GM12878 (cell line): ENCODE data around the gene CFAP54. TPM values are rescaled to one million over a fixed set of nuclear protein-coding genes. Genes with fewer than 3 reads are reported as not detected.
A peak's percentile ranks its signal among the peaks of the same experiment; 100 is the strongest.

Source experiments
- ATAC-seq: fragments of 200-7000 bp; cut with Tn5 transposase; 3 replicates; pipeline ENCODE4 v1.9.1; 2020; ENCODE audit warnings: mild to moderate bottlenecking, moderate library complexity
- BruUV-seq: library from RNA; stranded (reverse); fragments of 400-500 nt; replicated peaks from 2 replicates; lab custom pipeline; 2021; lab: Mats Ljungman, UMichigan
- CTCF ChIA-PET: fragments of 300-600 bp; sonication (Branson Sonifier 250); formaldehyde crosslinking; extraction: SDS; loops from one replicate; lab custom pipeline; 2021; ENCODE audit warnings: inconsistent platforms; lab: Yijun Ruan, JAX
- POLR2A ChIA-PET: fragments of 350-600 bp; formaldehyde crosslinking; extraction: SDS; loops from one replicate; lab custom pipeline; 2021; ENCODE audit warnings: inconsistent platforms; lab: Charles Lee
- RAD21 ChIA-PET: fragments of 300-600 bp; sonication (Branson Sonifier 250); formaldehyde crosslinking; loops from one replicate; lab custom pipeline; 2023; ENCODE audit warnings: antibody characterized with exemption; ENCODE audit not compliant: unreplicated experiment; lab: Charles Lee
- SMC1A ChIA-PET: fragments of 300-600 bp; sonication (Branson Sonifier 250); formaldehyde crosslinking; loops from one replicate; lab custom pipeline; 2023; ENCODE audit not compliant: unreplicated experiment, uncharacterized antibody; lab: Charles Lee
- DNase-seq: peaks from one replicate; pipeline ENCODE4 v3.0.0-alpha.2; 2011; ENCODE audit warnings: low read depth, low spot score
- FAIRE-seq: peaks from 3 replicates; lab custom pipeline; 2011; peaks lifted over from hg19 to GRCh38; lab: Jason Lieb, UNC
- H2AFZ ChIP-seq: 2 replicates; pipeline ENCODE4 v1.6.0; 2011; ENCODE audit warnings: low read depth, low read length, control low read depth; ENCODE audit not compliant: control insufficient read depth
- H3K27ac ChIP-seq: 2 replicates; pipeline ENCODE4 v1.5.1; 2011; ENCODE audit warnings: control low read depth; ENCODE audit not compliant: control insufficient read depth, insufficient read depth
- H3K27me3 ChIP-seq, 2 experiments: replicated peaks in 1 of 2; 2 replicates each; pipeline versions ENCODE4 v1.6.0 to v1.6.1; 2011; ENCODE audit warnings: low read length in 1 of 2; ENCODE audit not compliant: control insufficient read depth in 2 of 2, insufficient read depth in 2 of 2
- H3K36me3 ChIP-seq, 2 experiments: 2 replicates each; pipeline ENCODE4 v1.5.1; 2011; ENCODE audit warnings: low read length in 1 of 2; ENCODE audit not compliant: control insufficient read depth in 2 of 2, insufficient read depth in 2 of 2
- H3K4me1 ChIP-seq: 2 replicates; pipeline ENCODE4 v1.6.1; 2011; ENCODE audit warnings: mild to moderate bottlenecking, low read length, moderate library complexity, mixed read lengths; ENCODE audit not compliant: control insufficient read depth, insufficient read depth
- H3K4me2 ChIP-seq: 2 replicates; pipeline ENCODE4 v1.6.0; 2011; ENCODE audit warnings: control low read depth; ENCODE audit not compliant: control insufficient read depth, insufficient read depth
- H3K4me3 ChIP-seq: fragments of 200-600 bp; sonication (generic); 2 replicates; pipeline ENCODE4 v1.5.1; 2016
- H3K79me2 ChIP-seq: 2 replicates; pipeline ENCODE4 v1.6.0; 2011; ENCODE audit warnings: low read length; ENCODE audit not compliant: control insufficient read depth, insufficient read depth
- H3K9ac ChIP-seq: 2 replicates; pipeline ENCODE4 v1.8.0; 2011; ENCODE audit warnings: low read length, control low read depth, mixed read lengths; ENCODE audit not compliant: control insufficient read depth, insufficient read depth
- H3K9me3 ChIP-seq: replicated peaks from 3 replicates; pipeline ENCODE4 v1.5.1; 2011; ENCODE audit warnings: mild to moderate bottlenecking, low read length; ENCODE audit not compliant: control insufficient read depth, insufficient read depth
- H4K20me1 ChIP-seq: 2 replicates; pipeline ENCODE4 v1.6.0; 2011; ENCODE audit not compliant: control insufficient read depth, insufficient read depth
- HCFC1 ChIP-seq: fragments of 150-350 bp; IDR thresholded peaks from 2 replicates; pipeline ENCODE4 v1.6.1; 2014; ENCODE audit warnings: low read length
- SIX5 ChIP-seq: IDR thresholded peaks from 2 replicates; pipeline ENCODE4 v1.6.1; 2011; ENCODE audit warnings: mild to moderate bottlenecking, low read depth, low read length, moderate library complexity; ENCODE audit not compliant: severe bottlenecking
- SMAD1 ChIP-seq: fragments of 450-650 bp; IDR thresholded peaks from 2 replicates; pipeline ENCODE4 v1.6.1; 2018; ENCODE audit warnings: mild to moderate bottlenecking, low read depth; ENCODE audit not compliant: partially characterized antibody
- SPI1 ChIP-seq: IDR thresholded peaks from 2 replicates; pipeline ENCODE4 v1.6.1; 2011; ENCODE audit warnings: low read depth, mild to moderate bottlenecking, low read length, moderate library complexity, borderline replicate concordance; ENCODE audit not compliant: insufficient read depth
- WGBS: methylation state at CpG from one replicate; pipeline ENCODE4 v1.1.6; 2016; ENCODE audit warnings: low lambda C conversion rate; ENCODE audit not compliant: insufficient replicate concordance, insufficient coverage; ENCODE audit errors: missing lambda C conversion rate; 5-methylcytosine and 5-hydroxymethylcytosine counted together
- in situ Hi-C: fragments of 300-500 bp; cut with MboI; formaldehyde crosslinking; loops from 9 replicates; pipeline ENCODE4 v1.14.3; 2018; ENCODE audit warnings: mixed read lengths
- intact Hi-C: fragments of 100-400 bp; cut with micrococcal nuclease; formaldehyde crosslinking; loops from one replicate; pipeline ENCODE4 v1.14.2; 2022; ENCODE audit not compliant: unreplicated experiment
- polyA plus RNA-seq, 11 experiments: library from polyadenylated mRNA; depleted of rRNA in 4 of 11; unstranded in 6 of 11; stranded (reverse) in 5 of 11; fragments of >200 nt; fragmentation: Nextera tagmentation in 4 of 11; fragmentation: Illumina TruSeq in 1 of 11; extraction: Ambion mirVana in 4 of 11; extraction: Trizol in 1 of 11; gene quantifications; 1 replicate in 1 of 11; 2 replicates in 10 of 11; pipeline versions ENCODE4 v1.2.1 to v1.2.3, GENCODE V29; 2011 to 2016; ENCODE audit warnings: inconsistent platforms in 2 of 11, missing spikeins in 2 of 11, low read depth in 1 of 11
- total RNA-seq, 4 experiments: library from RNA; depleted of rRNA in 3 of 4; stranded (reverse); fragments of >200 nt in 3 of 4; fragmentation: Illumina TruSeq in 1 of 4; extraction: Trizol in 1 of 4; gene quantifications; 2 replicates each; pipeline versions ENCODE4 v1.2.1 to v1.2.3, GENCODE V29; 2013 to 2021
- TF ChIP-seq, protein P1 (sequence below): fragments of 450-650 bp; IDR thresholded peaks from 2 replicates; pipeline ENCODE4 v1.6.1; 2014; ENCODE audit warnings: mild to moderate bottlenecking
- TF ChIP-seq, protein P2 (sequence below): fragments of 450-650 bp; IDR thresholded peaks from 2 replicates; pipeline ENCODE4 v1.6.1; 2018; ENCODE audit warnings: borderline replicate concordance, mild to moderate bottlenecking; ENCODE audit not compliant: partially characterized antibody
- TF ChIP-seq, protein P3 (sequence below), 3 experiments: IDR thresholded peaks in 2 of 3; conservative IDR thresholded peaks in 1 of 3; 2 replicates each; pipeline ENCODE4 v1.5.1; 2011; ENCODE audit warnings: low read depth in 3 of 3, low read length in 3 of 3, mild to moderate bottlenecking in 3 of 3, control low read depth in 2 of 3, moderate library complexity in 2 of 3, inconsistent platforms in 1 of 3, mixed read lengths in 1 of 3; ENCODE audit not compliant: control insufficient read depth in 2 of 3, insufficient read depth in 1 of 3; ENCODE audit errors: extremely low read depth in 1 of 3

CFAP54 gene
- total and polyA plus RNA-seq, 10 of the 15 experiments (the other 5 are each of a cell fraction or from before 2014, with no cell fraction given) = 0.19 to 1.5 (median 0.56) TPM

DNA sequence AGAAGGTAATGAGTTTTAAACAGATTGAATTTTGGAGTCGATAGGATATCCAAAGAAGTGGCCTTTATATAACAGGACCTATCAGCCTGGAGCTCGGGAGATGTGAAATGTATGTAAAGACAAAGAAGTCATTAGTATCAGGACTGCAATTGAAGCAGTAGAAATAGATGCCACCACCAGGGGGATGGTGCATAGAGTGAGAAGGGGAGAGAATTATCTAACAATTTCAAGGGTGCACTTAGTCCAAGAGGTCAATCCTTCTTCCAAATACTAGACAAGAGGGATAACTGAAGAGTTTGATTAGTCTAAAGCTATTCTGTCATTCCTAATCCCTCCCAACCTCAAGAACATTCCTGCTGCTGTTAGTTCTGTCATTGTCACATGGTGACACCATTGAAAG, 127.8 kb downstream of the CFAP54 start:
- no peak overlapping the region for H3K4me3 ChIP-seq
- H2AFZ ChIP-seq = no peak overlapping the region
- H3K4me2 ChIP-seq = no peak overlapping the region
- H4K20me1 ChIP-seq = no peaks in the 10 kb centered on the region
- peak; percentile 51; the same call in 2 of the 3 replicates for ATAC-seq
- FAIRE-seq = no peak
- TF ChIP-seq SIX5 (no peak), SPI1 (no peak), HCFC1 (no peak), SMAD1 (no peak)
- TF ChIP-seq, protein P1, sequence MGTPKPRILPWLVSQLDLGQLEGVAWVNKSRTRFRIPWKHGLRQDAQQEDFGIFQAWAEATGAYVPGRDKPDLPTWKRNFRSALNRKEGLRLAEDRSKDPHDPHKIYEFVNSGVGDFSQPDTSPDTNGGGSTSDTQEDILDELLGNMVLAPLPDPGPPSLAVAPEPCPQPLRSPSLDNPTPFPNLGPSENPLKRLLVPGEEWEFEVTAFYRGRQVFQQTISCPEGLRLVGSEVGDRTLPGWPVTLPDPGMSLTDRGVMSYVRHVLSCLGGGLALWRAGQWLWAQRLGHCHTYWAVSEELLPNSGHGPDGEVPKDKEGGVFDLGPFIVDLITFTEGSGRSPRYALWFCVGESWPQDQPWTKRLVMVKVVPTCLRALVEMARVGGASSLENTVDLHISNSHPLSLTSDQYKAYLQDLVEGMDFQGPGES = no peak
- TF ChIP-seq, protein P2, sequence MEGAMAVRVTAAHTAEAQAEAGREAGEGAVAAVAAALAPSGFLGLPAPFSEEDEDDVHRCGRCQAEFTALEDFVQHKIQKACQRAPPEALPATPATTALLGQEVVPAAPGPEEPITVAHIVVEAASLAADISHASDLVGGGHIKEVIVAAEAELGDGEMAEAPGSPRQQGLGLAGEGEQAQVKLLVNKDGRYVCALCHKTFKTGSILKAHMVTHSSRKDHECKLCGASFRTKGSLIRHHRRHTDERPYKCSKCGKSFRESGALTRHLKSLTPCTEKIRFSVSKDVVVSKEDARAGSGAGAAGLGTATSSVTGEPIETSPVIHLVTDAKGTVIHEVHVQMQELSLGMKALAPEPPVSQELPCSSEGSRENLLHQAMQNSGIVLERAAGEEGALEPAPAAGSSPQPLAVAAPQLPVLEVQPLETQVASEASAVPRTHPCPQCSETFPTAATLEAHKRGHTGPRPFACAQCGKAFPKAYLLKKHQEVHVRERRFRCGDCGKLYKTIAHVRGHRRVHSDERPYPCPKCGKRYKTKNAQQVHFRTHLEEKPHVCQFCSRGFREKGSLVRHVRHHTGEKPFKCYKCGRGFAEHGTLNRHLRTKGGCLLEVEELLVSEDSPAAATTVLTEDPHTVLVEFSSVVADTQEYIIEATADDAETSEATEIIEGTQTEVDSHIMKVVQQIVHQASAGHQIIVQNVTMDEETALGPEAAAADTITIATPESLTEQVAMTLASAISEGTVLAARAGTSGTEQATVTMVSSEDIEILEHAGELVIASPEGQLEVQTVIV = no peak
- TF ChIP-seq, protein P3, sequence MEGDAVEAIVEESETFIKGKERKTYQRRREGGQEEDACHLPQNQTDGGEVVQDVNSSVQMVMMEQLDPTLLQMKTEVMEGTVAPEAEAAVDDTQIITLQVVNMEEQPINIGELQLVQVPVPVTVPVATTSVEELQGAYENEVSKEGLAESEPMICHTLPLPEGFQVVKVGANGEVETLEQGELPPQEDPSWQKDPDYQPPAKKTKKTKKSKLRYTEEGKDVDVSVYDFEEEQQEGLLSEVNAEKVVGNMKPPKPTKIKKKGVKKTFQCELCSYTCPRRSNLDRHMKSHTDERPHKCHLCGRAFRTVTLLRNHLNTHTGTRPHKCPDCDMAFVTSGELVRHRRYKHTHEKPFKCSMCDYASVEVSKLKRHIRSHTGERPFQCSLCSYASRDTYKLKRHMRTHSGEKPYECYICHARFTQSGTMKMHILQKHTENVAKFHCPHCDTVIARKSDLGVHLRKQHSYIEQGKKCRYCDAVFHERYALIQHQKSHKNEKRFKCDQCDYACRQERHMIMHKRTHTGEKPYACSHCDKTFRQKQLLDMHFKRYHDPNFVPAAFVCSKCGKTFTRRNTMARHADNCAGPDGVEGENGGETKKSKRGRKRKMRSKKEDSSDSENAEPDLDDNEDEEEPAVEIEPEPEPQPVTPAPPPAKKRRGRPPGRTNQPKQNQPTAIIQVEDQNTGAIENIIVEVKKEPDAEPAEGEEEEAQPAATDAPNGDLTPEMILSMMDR (IDR thresholded peaks at IDR 0.05 in 2 of 3, conservative IDR thresholded peaks at IDR 0.05 in 1 of 3; ENCODE audit: control insufficient read depth in 2 of 3, extremely low read depth in 1 of 3, insufficient read depth in 1 of 3, low read depth in 3 of 3, low read length in 3 of 3) = 0 out of 6 replicates have a peak, but pooled peaks of 2 of the 3 experiments have one; percentile 16 to 17
- H3K27ac ChIP-seq = no peak overlapping the region
- ChIA-PET POLR2A (no interaction called here), CTCF (interaction anchor here (1.3 kb wide), 2 partner anchors 16 to 22 kb away, joined by 3 read pairs; no protein-coding TSS in a partner anchor), RAD21 (no interaction called here), SMC1A (no interaction called here)
- no peaks in the 10 kb centered on the region for H3K4me1 ChIP-seq
- no peak for DNase-seq
- no peaks in the 10 kb centered on the region for H3K9me3 ChIP-seq
- BruUV-seq = no TSS peak
- no peaks in the 10 kb centered on the region for H3K79me2 ChIP-seq
- intact Hi-C loops = no loop called here
- H3K27me3 ChIP-seq = no peaks in the 10 kb centered on the region
- in situ Hi-C loops = no loop called here
- no peak overlapping the region for H3K9ac ChIP-seq
- 8% methylated on average over 2 of the region's 2 CpGs for WGBS
- H3K36me3 ChIP-seq = no peaks in the 10 kb centered on the region
